Dermis blood vessel endothelial cell (primary cell): ENCODE results near the gene ENTR1. TPM values are rescaled to one million over a fixed set of nuclear protein-coding genes. Genes with fewer than 3 reads are reported as not detected.

Source experiments
- DNase-seq: peaks from one replicate; pipeline ENCODE4 v3.0.0; 2010
- total RNA-seq: library from RNA; depleted of rRNA; stranded (reverse); fragments of >200 nt; gene quantifications from 2 replicates; pipeline ENCODE4 v1.2.3, GENCODE V29; 2014

The ENTR1 gene
- total RNA-seq, 1 donor from 2014 or later: 30.0 TPM

- no peak for DNase-seq
Measured at GRCh38 chr9:136395345-136396218, 14.8 kb downstream of the ENTR1 start.

- no peak for DNase-seq
Measured at GRCh38 chr9:136395020-136395340, 15.4 kb downstream of the ENTR1 start.

- DNase-seq: no peak
Measured at GRCh38 chr9:136394312-136395019, 15.9 kb downstream of the ENTR1 start.

GRCh38 chr9:136393531-136393930 is 16.9 kb downstream of the ENTR1 start:
- DNase-seq: no peak

GRCh38 chr9:136392538-136393449 is 17.6 kb downstream of the ENTR1 start:
- DNase-seq: no peak

- DNase-seq: no peak
Measured at GRCh38 chr9:136391737-136392537, 18.5 kb downstream of the ENTR1 start.

GRCh38 chr9:136389396-136389795 is 21.0 kb downstream of the ENTR1 start:
- no peak for DNase-seq

GRCh38 chr9:136387217-136387616 is 23.2 kb downstream of the ENTR1 start:
- DNase-seq: no peak

- no peak for DNase-seq
Measured at GRCh38 chr9:136386018-136386417, 24.4 kb downstream of the ENTR1 start.

GRCh38 chr9:136385015-136385414 is 25.4 kb downstream of the ENTR1 start:
- DNase-seq: no peak

GRCh38 chr9:136383436-136383835 is 27.0 kb downstream of the ENTR1 start:
- DNase-seq: no peak

GRCh38 chr9:136381966-136382513 is 28.4 kb downstream of the ENTR1 start:
- DNase-seq: no peak

GRCh38 chr9:136381311-136381710 is 29.1 kb downstream of the ENTR1 start:
- DNase-seq: no peak

GRCh38 chr9:136380381-136380780 is 30.0 kb downstream of the ENTR1 start:
- DNase-seq: no peak

- no peak for DNase-seq
Measured at GRCh38 chr9:136379891-136380290, 30.5 kb downstream of the ENTR1 start.

- no peak for DNase-seq
Measured at GRCh38 chr9:136379401-136379800, 31.0 kb downstream of the ENTR1 start.

GRCh38 chr9:136379003-136379287 is 31.5 kb downstream of the ENTR1 start:
- DNase-seq: no peak

- DNase-seq: no peak
Measured at GRCh38 chr9:136378170-136379002, 32.0 kb downstream of the ENTR1 start.

- no peak for DNase-seq
Measured at GRCh38 chr9:136377341-136378169, 32.9 kb downstream of the ENTR1 start.

GRCh38 chr9:136376457-136376856 is 34.0 kb downstream of the ENTR1 start:
- no peak for DNase-seq
